Activated T-helper 2 cell treated with anti-CD3 and anti-CD28 coated beads, Interferon-gamma antibody, Interleukin-2, Interleukin-4, amounts not matched to agents 10 μg/mL and 5 μg/mL and 100 μg/mL, durations not matched to agents 14 hours and 24 hours and 36 hours (primary cell): ENCODE measurements around the gene C1S. TPM values are rescaled to one million over a fixed set of nuclear protein-coding genes. Genes with fewer than 3 reads are reported as not detected.
"Not testable (repeated sequence)": the region's sequence is repeated elsewhere in the genome, so short reads cannot be mapped to it uniquely, and the experiment has no call there.

Experiments used
- DNase-seq: peaks from one replicate; pipeline ENCODE4 v3.0.0; 2021; ENCODE audit warnings: low spot score
- H3K27ac Mint-ChIP-seq: one replicate; pipeline ENCODE4 v1.8.0; 2021; ENCODE audit warnings: mixed read lengths
- H3K27me3 Mint-ChIP-seq: one replicate; pipeline ENCODE4 v1.8.0; 2021; ENCODE audit warnings: low read depth, mixed read lengths
- H3K36me3 Mint-ChIP-seq: one replicate; pipeline ENCODE4 v1.8.0; 2021; ENCODE audit warnings: low read depth, mixed read lengths
- H3K4me1 Mint-ChIP-seq: one replicate; pipeline ENCODE4 v1.8.0; 2021; ENCODE audit warnings: low read depth, mixed read lengths
- H3K4me3 Mint-ChIP-seq: one replicate; pipeline ENCODE4 v1.8.0; 2021; ENCODE audit warnings: low read depth, mild to moderate bottlenecking, moderate library complexity, mixed read lengths
- H3K9me3 Mint-ChIP-seq: one replicate; pipeline ENCODE4 v1.8.0; 2021; ENCODE audit warnings: mixed read lengths
- intact Hi-C: fragments of 100-400 bp; cut with micrococcal nuclease; formaldehyde crosslinking; loops from one replicate; pipeline ENCODE4 v1.15.1; 2023
- total RNA-seq: library from RNA; stranded (reverse); gene quantifications from 2 replicates; pipeline ENCODE4 v1.2.3, GENCODE V29; 2022

Gene C1S
- total RNA-seq, 1 donor from 2014 or later = 2.6 TPM

- intact Hi-C loops = not testable (repeated sequence)
These were observed 4.8 kb upstream of the C1S start for GRCh38 chr12:7055736-7056135.

GRCh38 chr12:7058163-7058845 is 2.2 kb upstream of the C1S start:
- no peaks in the 10 kb centered on the region for H3K36me3 Mint-ChIP-seq

More at GRCh38 chr12:7055736-7056135, 4.8 kb upstream of the C1S start:
- peaks cover 40% of the 10 kb centered on the region for H3K27me3 Mint-ChIP-seq
- not testable (repeated sequence) for H3K27ac Mint-ChIP-seq, H3K4me3 Mint-ChIP-seq, H3K9me3 Mint-ChIP-seq, DNase-seq, H3K4me1 Mint-ChIP-seq, H3K36me3 Mint-ChIP-seq

GRCh38 chr12:7058850-7059395 is 1.6 kb upstream of the C1S start:
- Mint-ChIP-seq H3K4me1 (no peaks in the 10 kb centered on the region), H3K4me3 (no peak overlapping the region), H3K27ac (no peak overlapping the region), H3K27me3 (peaks cover 16% of the 10 kb centered on the region), H3K36me3 (no peaks in the 10 kb centered on the region), H3K9me3 (no peaks in the 10 kb centered on the region)
- intact Hi-C loops = no loop called here
- no peak for DNase-seq

More at GRCh38 chr12:7058163-7058845, 2.2 kb upstream of the C1S start:
- H3K4me3 Mint-ChIP-seq = no peak overlapping the region
- no peaks in the 10 kb centered on the region for H3K9me3 Mint-ChIP-seq
- no peaks in the 10 kb centered on the region for H3K4me1 Mint-ChIP-seq
- no peak for DNase-seq
- H3K27me3 Mint-ChIP-seq = peaks cover 18% of the 10 kb centered on the region
- intact Hi-C loops = no loop called here
- H3K27ac Mint-ChIP-seq = no peak overlapping the region

GRCh38 chr12:7059780-7060179 is 738 bp upstream of the C1S start:
- H3K4me1 Mint-ChIP-seq = no peaks in the 10 kb centered on the region
- H3K36me3 Mint-ChIP-seq = no peaks in the 10 kb centered on the region

GRCh38 chr12:7061138-7061537 is 620 bp downstream of the C1S start:
- H3K9me3 Mint-ChIP-seq = no peaks in the 10 kb centered on the region
- DNase-seq = no peak
- H3K36me3 Mint-ChIP-seq = no peaks in the 10 kb centered on the region
- H3K4me3 Mint-ChIP-seq = no peak overlapping the region
- peaks cover 7% of the 10 kb centered on the region for H3K27me3 Mint-ChIP-seq
- H3K27ac Mint-ChIP-seq = no peak overlapping the region
- no peaks in the 10 kb centered on the region for H3K4me1 Mint-ChIP-seq
- intact Hi-C loops = no loop called here

More at GRCh38 chr12:7059780-7060179, 738 bp upstream of the C1S start:
- H3K27me3 Mint-ChIP-seq = peaks cover 13% of the 10 kb centered on the region
- H3K27ac Mint-ChIP-seq = no peak overlapping the region
- no peak overlapping the region for H3K4me3 Mint-ChIP-seq
- no peak for DNase-seq
- no peaks in the 10 kb centered on the region for H3K9me3 Mint-ChIP-seq
- intact Hi-C loops = no loop called here

GRCh38 chr12:7061596-7061995 is 1.1 kb downstream of the C1S start:
- no peak overlapping the region for H3K4me3 Mint-ChIP-seq
- H3K27ac Mint-ChIP-seq = no peak overlapping the region
- H3K36me3 Mint-ChIP-seq = no peaks in the 10 kb centered on the region
- no peaks in the 10 kb centered on the region for H3K4me1 Mint-ChIP-seq
- DNase-seq = no peak
- peaks cover 9% of the 10 kb centered on the region for H3K27me3 Mint-ChIP-seq
- intact Hi-C loops = no loop called here
- no peaks in the 10 kb centered on the region for H3K9me3 Mint-ChIP-seq

- H3K4me3 Mint-ChIP-seq = no peak overlapping the region
- H3K9me3 Mint-ChIP-seq = no peaks in the 10 kb centered on the region
- no peak for DNase-seq
- no peak overlapping the region for H3K27ac Mint-ChIP-seq
- H3K36me3 Mint-ChIP-seq = no peaks in the 10 kb centered on the region
- intact Hi-C loops = no loop called here
- peaks cover 7% of the 10 kb centered on the region for H3K27me3 Mint-ChIP-seq
- no peaks in the 10 kb centered on the region for H3K4me1 Mint-ChIP-seq
These were observed 4.0 kb downstream of the C1S start for GRCh38 chr12:7064516-7064915.

- H3K4me1 Mint-ChIP-seq = no peaks in the 10 kb centered on the region
- DNase-seq = no peak
- H3K4me3 Mint-ChIP-seq = no peak overlapping the region
- intact Hi-C loops = no loop called here
- no peaks in the 10 kb centered on the region for H3K36me3 Mint-ChIP-seq
- H3K27ac Mint-ChIP-seq = no peak overlapping the region
- no peaks in the 10 kb centered on the region for H3K9me3 Mint-ChIP-seq
- H3K27me3 Mint-ChIP-seq = peaks cover 4% of the 10 kb centered on the region
These were observed 4.6 kb downstream of the C1S start for GRCh38 chr12:7065073-7065623.

- no peak overlapping the region for H3K27ac Mint-ChIP-seq
- H3K9me3 Mint-ChIP-seq = no peaks in the 10 kb centered on the region
- no peaks in the 10 kb centered on the region for H3K36me3 Mint-ChIP-seq
- H3K27me3 Mint-ChIP-seq = peaks cover 4% of the 10 kb centered on the region
- intact Hi-C loops = no loop called here
- no peaks in the 10 kb centered on the region for H3K4me1 Mint-ChIP-seq
- no peak overlapping the region for H3K4me3 Mint-ChIP-seq
- no peak for DNase-seq
These were observed 6.1 kb downstream of the C1S start for GRCh38 chr12:7066596-7066995.

- no peak for DNase-seq
- H3K36me3 Mint-ChIP-seq = no peaks in the 10 kb centered on the region
- H3K4me3 Mint-ChIP-seq = no peak overlapping the region
- no peaks in the 10 kb centered on the region for H3K9me3 Mint-ChIP-seq
- H3K4me1 Mint-ChIP-seq = no peaks in the 10 kb centered on the region
- H3K27me3 Mint-ChIP-seq = peaks cover 9% of the 10 kb centered on the region
- intact Hi-C loops = no loop called here
- no peak overlapping the region for H3K27ac Mint-ChIP-seq
These were observed 6.6 kb downstream of the C1S start for GRCh38 chr12:7067096-7067495.

- peaks cover 14% of the 10 kb centered on the region for H3K27me3 Mint-ChIP-seq
- no peaks in the 10 kb centered on the region for H3K9me3 Mint-ChIP-seq
- no peak overlapping the region for H3K27ac Mint-ChIP-seq
- DNase-seq = no peak
- H3K36me3 Mint-ChIP-seq = no peaks in the 10 kb centered on the region
- no peak overlapping the region for H3K4me3 Mint-ChIP-seq
- intact Hi-C loops = no loop called here
- no peaks in the 10 kb centered on the region for H3K4me1 Mint-ChIP-seq
These were observed 7.9 kb downstream of the C1S start for GRCh38 chr12:7068240-7068993.

GRCh38 chr12:7068994-7069346 is 8.5 kb downstream of the C1S start:
- no peak for DNase-seq
- Mint-ChIP-seq H3K27ac (no peak overlapping the region), H3K27me3 (peaks cover 18% of the 10 kb centered on the region), H3K4me1 (no peaks in the 10 kb centered on the region), H3K9me3 (no peaks in the 10 kb centered on the region), H3K4me3 (no peak overlapping the region), H3K36me3 (no peaks in the 10 kb centered on the region)
- intact Hi-C loops = no loop called here

GRCh38 chr12:7069386-7069785 is 8.9 kb downstream of the C1S start:
- Mint-ChIP-seq H3K27ac (no peak overlapping the region), H3K36me3 (no peaks in the 10 kb centered on the region), H3K4me1 (no peaks in the 10 kb centered on the region), H3K27me3 (peaks cover 20% of the 10 kb centered on the region), H3K4me3 (no peak overlapping the region), H3K9me3 (no peaks in the 10 kb centered on the region)
- DNase-seq = no peak
- intact Hi-C loops = no loop called here
